ENCODE results near the gene WDR35.

The WDR35 gene

DNA sequence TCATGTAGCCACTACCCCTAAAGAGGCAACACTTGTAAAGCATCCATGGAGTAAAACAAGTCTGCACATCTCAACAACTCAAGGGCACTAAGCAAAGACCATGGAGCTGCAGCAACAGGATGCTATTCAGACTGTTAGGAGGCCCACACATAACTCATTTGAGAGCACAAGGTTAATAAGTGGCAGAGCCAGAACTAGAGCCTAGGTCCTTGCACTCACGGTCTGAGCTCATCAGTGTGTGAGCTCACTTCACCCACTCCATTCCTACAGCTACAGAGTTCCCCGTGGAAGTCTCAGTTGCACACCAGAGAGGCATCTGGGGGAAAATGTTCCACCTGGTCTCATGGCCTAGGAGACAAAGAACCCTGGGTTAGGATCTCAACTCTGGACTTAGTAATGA is 123.1 kb downstream of the WDR35 start:
- TF ChIP-seq, protein P1, sequence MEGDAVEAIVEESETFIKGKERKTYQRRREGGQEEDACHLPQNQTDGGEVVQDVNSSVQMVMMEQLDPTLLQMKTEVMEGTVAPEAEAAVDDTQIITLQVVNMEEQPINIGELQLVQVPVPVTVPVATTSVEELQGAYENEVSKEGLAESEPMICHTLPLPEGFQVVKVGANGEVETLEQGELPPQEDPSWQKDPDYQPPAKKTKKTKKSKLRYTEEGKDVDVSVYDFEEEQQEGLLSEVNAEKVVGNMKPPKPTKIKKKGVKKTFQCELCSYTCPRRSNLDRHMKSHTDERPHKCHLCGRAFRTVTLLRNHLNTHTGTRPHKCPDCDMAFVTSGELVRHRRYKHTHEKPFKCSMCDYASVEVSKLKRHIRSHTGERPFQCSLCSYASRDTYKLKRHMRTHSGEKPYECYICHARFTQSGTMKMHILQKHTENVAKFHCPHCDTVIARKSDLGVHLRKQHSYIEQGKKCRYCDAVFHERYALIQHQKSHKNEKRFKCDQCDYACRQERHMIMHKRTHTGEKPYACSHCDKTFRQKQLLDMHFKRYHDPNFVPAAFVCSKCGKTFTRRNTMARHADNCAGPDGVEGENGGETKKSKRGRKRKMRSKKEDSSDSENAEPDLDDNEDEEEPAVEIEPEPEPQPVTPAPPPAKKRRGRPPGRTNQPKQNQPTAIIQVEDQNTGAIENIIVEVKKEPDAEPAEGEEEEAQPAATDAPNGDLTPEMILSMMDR (conservative IDR thresholded peaks at IDR 0.05; ENCODE audit: low read depth, low read length) = no peak
- H3K9ac ChIP-seq = no peak overlapping the region
- no peak overlapping the region for H2AFZ ChIP-seq (ENCODE audit: low read depth)
- no peak overlapping the region for H3K27ac ChIP-seq
- no peaks in the 10 kb centered on the region for H3K4me1 ChIP-seq (ENCODE audit: low read depth, poor library complexity, severe bottlenecking)
- H3K79me2 ChIP-seq (ENCODE audit: insufficient read depth, low read depth) = no peaks in the 10 kb centered on the region
- H4K20me1 ChIP-seq (ENCODE audit: insufficient read depth) = no peaks in the 10 kb centered on the region
- no peak overlapping the region for H3K4me3 ChIP-seq (IDR thresholded peaks at IDR 0.05; ENCODE audit: insufficient read depth, low read depth, low read length)
- H3K36me3 ChIP-seq (ENCODE audit: insufficient read depth) = no peaks in the 10 kb centered on the region
- no peak overlapping the region for H3K4me2 ChIP-seq
- H3K27me3 ChIP-seq (ENCODE audit: insufficient read depth, low read depth) = no peaks in the 10 kb centered on the region

DNA sequence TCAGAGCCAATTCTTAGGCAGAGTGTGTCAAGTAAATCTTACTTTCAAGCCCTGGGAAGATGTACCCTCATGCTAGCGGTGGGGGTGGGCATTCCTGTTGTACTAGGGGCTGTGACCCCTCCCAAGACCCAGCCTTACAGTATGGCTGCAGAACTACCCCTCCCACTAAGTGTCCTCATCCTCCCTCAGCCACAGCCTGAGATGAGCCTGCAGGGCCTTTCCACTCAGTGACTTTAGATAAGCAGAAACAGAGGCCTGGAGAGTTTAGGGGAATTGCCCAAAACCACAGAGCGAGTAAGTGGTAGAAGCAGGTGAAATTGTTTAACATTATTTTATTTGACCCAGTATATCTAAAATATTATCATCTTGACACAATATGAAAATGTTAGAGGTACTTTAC is 124.8 kb downstream of the WDR35 start:
- H3K27me3 ChIP-seq (ENCODE audit: insufficient read depth, low read depth) = no peaks in the 10 kb centered on the region
- no peaks in the 10 kb centered on the region for H3K36me3 ChIP-seq (ENCODE audit: insufficient read depth)
- no peaks in the 10 kb centered on the region for H4K20me1 ChIP-seq (ENCODE audit: insufficient read depth)
- no peaks in the 10 kb centered on the region for H3K79me2 ChIP-seq (ENCODE audit: insufficient read depth, low read depth)
- H3K4me1 ChIP-seq (ENCODE audit: low read depth, poor library complexity, severe bottlenecking) = no peaks in the 10 kb centered on the region
- H3K27ac ChIP-seq = no peak overlapping the region
- TF ChIP-seq, protein P1 (conservative IDR thresholded peaks at IDR 0.05; ENCODE audit: low read depth, low read length) = no peak
- no peak overlapping the region for H3K9ac ChIP-seq
- H3K4me2 ChIP-seq = no peak overlapping the region
- no peak overlapping the region for H3K4me3 ChIP-seq (IDR thresholded peaks at IDR 0.05; ENCODE audit: insufficient read depth, low read depth, low read length)
- no peak overlapping the region for H2AFZ ChIP-seq (ENCODE audit: low read depth)

- H3K36me3 ChIP-seq (ENCODE audit: insufficient read depth) = no peaks in the 10 kb centered on the region
- no peak overlapping the region for H2AFZ ChIP-seq (ENCODE audit: low read depth)
- H4K20me1 ChIP-seq (ENCODE audit: insufficient read depth) = no peaks in the 10 kb centered on the region
- no peaks in the 10 kb centered on the region for H3K4me1 ChIP-seq (ENCODE audit: low read depth, poor library complexity, severe bottlenecking)
- H3K4me3 ChIP-seq (IDR thresholded peaks at IDR 0.05; ENCODE audit: insufficient read depth, low read depth, low read length) = no peak overlapping the region
- H3K79me2 ChIP-seq (ENCODE audit: insufficient read depth, low read depth) = no peaks in the 10 kb centered on the region
- no peak overlapping the region for H3K9ac ChIP-seq
- no peaks in the 10 kb centered on the region for H3K27me3 ChIP-seq (ENCODE audit: insufficient read depth, low read depth)
- TF ChIP-seq, protein P1 (conservative IDR thresholded peaks at IDR 0.05; ENCODE audit: low read depth, low read length) = no peak
- no peak overlapping the region for H3K27ac ChIP-seq
- H3K4me2 ChIP-seq = no peak overlapping the region
These were observed 125.5 kb downstream of the WDR35 start for GRCh38 chr2:19864381-19864780.

DNA sequence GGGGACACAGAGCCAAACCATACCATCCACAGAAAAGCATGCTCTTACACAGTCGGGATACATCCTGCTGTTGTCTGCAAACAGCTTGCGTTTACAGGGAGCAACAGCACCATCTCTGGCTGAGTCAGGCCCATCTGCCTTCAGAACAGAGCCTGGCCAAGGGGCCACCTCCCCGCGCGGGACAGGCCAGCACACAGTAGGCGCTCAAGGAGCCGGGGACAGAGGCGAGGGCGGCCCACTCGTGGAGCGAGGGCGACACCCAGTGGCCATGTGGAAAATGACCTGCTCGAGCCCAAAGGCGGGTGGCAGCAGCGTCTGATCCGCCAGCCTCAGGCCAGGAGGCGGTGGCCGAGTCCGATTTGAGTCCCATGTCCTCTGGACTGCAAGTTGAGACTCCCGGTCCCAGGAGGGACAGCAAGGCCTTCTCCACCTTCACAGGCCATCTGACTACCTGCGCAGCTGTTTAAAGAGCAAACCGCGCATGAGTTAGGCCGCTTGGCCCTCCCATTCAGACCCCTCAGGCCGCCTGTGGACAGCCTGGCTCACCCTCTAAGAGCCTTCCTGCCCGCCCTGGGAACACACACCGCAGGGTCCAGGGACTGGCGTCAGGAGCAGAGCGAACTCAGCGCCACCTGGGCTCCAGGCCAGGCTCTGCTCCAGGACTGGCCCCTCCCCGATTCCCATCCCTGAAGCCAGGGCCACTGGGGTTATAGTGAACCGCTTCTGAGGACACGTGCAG is 126.4 kb downstream of the WDR35 start:
- Histone ChIP-seq H3K27ac (no peak overlapping the region), H3K4me3 (IDR thresholded peaks at IDR 0.05; ENCODE audit: insufficient read depth, low read depth, low read length) (no peak overlapping the region), H3K79me2 (ENCODE audit: insufficient read depth, low read depth) (no peaks in the 10 kb centered on the region), H2AFZ (ENCODE audit: low read depth) (peak overlapping the region; percentile 5; the same call in 1 of the 2 replicates), H3K9ac (no peak overlapping the region), H4K20me1 (ENCODE audit: insufficient read depth) (no peaks in the 10 kb centered on the region), H3K27me3 (ENCODE audit: insufficient read depth, low read depth) (no peaks in the 10 kb centered on the region), H3K36me3 (ENCODE audit: insufficient read depth) (no peaks in the 10 kb centered on the region), H3K4me1 (ENCODE audit: low read depth, poor library complexity, severe bottlenecking) (no peaks in the 10 kb centered on the region), H3K4me2 (no peak overlapping the region)
- TF ChIP-seq, protein P1 (conservative IDR thresholded peaks at IDR 0.05; ENCODE audit: low read depth, low read length) = peak; percentile 96

Data from KMS-11 (cell line).